Measurements from ENCODE around the gene DACH2. TPM values are rescaled to one million over a fixed set of nuclear protein-coding genes. Genes with fewer than 3 reads are reported as not detected.

The DACH2 gene
- total and polyA plus RNA-seq, 11 donors, result not detected

GRCh38 chrX:86322913-86323312 is 174.7 kb downstream of the DACH2 start:
- Histone ChIP-seq H3K27ac (no peak overlapping the region), H3K9me3 (peaks cover 0 to 27% (median 0%) of the 10 kb centered on the region in 12 donors), H3K36me3 (no peaks in the 10 kb centered on the region), H3K27me3 (no peaks in the 10 kb centered on the region), H3K4me3 (no peak overlapping the region), H3K4me1 (no peaks in the 10 kb centered on the region)
- ATAC-seq, result no peak
- intact Hi-C loops (cut with DNase I), result no loop called here
- 61 to 87% (median 71%) methylated on average over 3 of the region's 3 CpGs for WGBS, 4 donors
- TF ChIP-seq POLR2A (IDR thresholded peaks at IDR 0.05) (no peak), CTCF (IDR thresholded peaks at IDR 0.05) (no peak)
- no peak for DNase-seq

- ATAC-seq (no peak), DNase-seq (no peak)
- Histone ChIP-seq H3K27me3 (no peaks in the 10 kb centered on the region), H3K27ac (no peak overlapping the region), H3K4me1 (no peaks in the 10 kb centered on the region), H3K9me3 (peaks cover 0 to 2% (median 0%) of the 10 kb centered on the region in 12 donors), H3K4me3 (no peak overlapping the region), H3K36me3 (no peaks in the 10 kb centered on the region)
- 80 to 89% (median 85%) methylated on average over 1 of the region's 1 CpG for WGBS, 4 donors
- intact Hi-C loops (cut with DNase I), result no loop called here
- no peak for TF ChIP-seq POLR2A (IDR thresholded peaks at IDR 0.05)
- TF ChIP-seq CTCF (IDR thresholded peaks at IDR 0.05), result no peak
These were observed 180.9 kb downstream of the DACH2 start for GRCh38 chrX:86329174-86329573.

DNA sequence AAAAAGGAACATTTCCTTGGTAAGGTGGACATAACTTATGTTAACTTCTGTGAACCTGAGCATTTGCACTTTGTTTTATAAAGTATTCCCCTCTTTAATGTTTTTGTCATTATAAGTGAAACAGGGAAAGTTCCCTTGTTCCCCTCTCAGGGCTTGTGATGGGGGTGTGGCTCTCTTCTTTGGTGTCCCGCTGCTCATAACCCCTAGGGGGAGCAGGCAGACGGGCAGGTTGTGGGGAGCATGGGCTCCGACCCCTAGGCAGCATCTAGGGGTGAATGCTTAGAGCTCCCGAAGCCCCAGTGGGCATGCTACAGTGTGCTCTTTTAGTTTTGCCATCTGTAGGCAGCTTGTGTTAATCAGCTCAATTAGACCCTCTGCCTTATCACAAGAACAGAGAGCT is 200.4 kb downstream of the DACH2 start:
- Histone ChIP-seq H3K4me1 (no peaks in the 10 kb centered on the region), H3K36me3 (no peaks in the 10 kb centered on the region), H3K9me3 (no peaks in the 10 kb centered on the region), H3K27ac (no peak overlapping the region), H3K4me3 (no peak overlapping the region), H3K27me3 (no peaks in the 10 kb centered on the region)
- no peak for DNase-seq
- TF ChIP-seq POLR2A (IDR thresholded peaks at IDR 0.05), result no peak
- intact Hi-C loops (cut with DNase I), result no loop called here
- ATAC-seq, result no peak
- 29 to 47% (median 34%) methylated on average over 3 to 4 of the region's 4 CpGs for WGBS, 4 donors

- intact Hi-C loops (cut with DNase I), result no loop called here
- Histone ChIP-seq H3K36me3 (no peaks in the 10 kb centered on the region), H3K27ac (no peak overlapping the region), H3K4me3 (no peak overlapping the region), H3K27me3 (no peaks in the 10 kb centered on the region), H3K9me3 (no peaks in the 10 kb centered on the region), H3K4me1 (no peaks in the 10 kb centered on the region)
- TF ChIP-seq CTCF (IDR thresholded peaks at IDR 0.05) (no peak), POLR2A (IDR thresholded peaks at IDR 0.05) (no peak)
- ATAC-seq, result no peak
- 77 to 89% (median 83%) methylated on average over 11 of the region's 11 CpGs for WGBS, 4 donors
- no peak for DNase-seq
These were observed 200.9 kb downstream of the DACH2 start for GRCh38 chrX:86349115-86349514.

DNA sequence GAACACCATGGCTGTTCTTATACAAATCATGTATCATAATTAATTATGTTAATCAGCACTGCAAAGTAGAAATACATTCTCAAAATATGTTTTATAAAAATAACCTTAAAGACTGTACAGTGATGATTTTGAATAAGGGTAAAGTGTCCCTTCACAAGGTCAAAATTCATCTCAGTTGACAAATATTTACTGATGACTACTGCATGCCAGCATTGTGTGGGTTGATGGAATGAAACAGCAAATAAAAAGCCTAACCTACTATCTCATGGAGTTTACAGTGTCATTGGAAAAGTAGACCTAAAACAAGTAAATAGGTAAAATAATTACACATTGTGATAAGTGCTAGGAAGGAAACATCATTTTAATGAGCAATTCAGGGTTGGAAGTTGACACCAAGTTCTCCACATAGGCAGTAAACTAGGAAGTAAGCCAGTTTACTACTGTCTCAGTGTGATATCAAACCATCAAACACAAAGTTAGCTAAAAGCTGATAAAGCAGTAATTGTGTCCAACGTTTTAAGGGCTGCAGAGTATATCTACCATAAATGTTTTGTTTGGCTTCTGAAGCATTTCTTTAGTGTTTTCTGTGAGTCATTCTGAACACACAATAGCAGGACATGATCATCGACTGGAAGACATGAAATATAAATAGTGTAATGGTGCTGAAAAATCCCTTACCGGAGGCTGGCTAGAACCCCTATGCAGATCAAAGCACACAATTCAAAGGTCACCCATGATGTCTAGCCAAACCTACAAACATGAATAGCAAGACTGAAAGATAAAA is 221.8 kb downstream of the DACH2 start:
- no peak for DNase-seq
- Histone ChIP-seq H3K27ac (no peak overlapping the region), H3K4me3 (no peak overlapping the region), H3K36me3 (no peaks in the 10 kb centered on the region), H3K27me3 (no peaks in the 10 kb centered on the region), H3K9me3 (no peaks in the 10 kb centered on the region), H3K4me1 (no peaks in the 10 kb centered on the region)
- no peak for ATAC-seq
- no peak for TF ChIP-seq CTCF (IDR thresholded peaks at IDR 0.05)
- TF ChIP-seq POLR2A (IDR thresholded peaks at IDR 0.05), result no peak
- 38 to 51% (median 42%) methylated on average over 3 of the region's 3 CpGs for WGBS, 4 donors
- intact Hi-C loops (cut with DNase I), result no loop called here
